ENCODE data around the gene PMPCA. TPM values are rescaled to one million over a fixed set of nuclear protein-coding genes. Genes with fewer than 3 reads are reported as not detected.

The PMPCA gene
- total RNA-seq, 4 donors from 2014 or later = 28.8 to 48.2 (median 39.0) TPM

GRCh38 chr9:136386018-136386417, 24.4 kb upstream of the PMPCA start:
- no peak for TF ChIP-seq CTCF (IDR thresholded peaks at IDR 0.05)
- TF ChIP-seq POLR2A (IDR thresholded peaks at IDR 0.05) = no peak
- Histone ChIP-seq H3K27me3 (no peaks in the 10 kb centered on the region), H3K27ac (no peak overlapping the region), H3K9me3 (no peaks in the 10 kb centered on the region), H3K4me3 (replicated peaks in 1 of 3) (no peak overlapping the region), H3K36me3 (peaks cover 24 to 67% of the 10 kb centered on the region in 2 donors), H3K4me1 (no peaks in the 10 kb centered on the region)
- no peak for DNase-seq
- intact Hi-C loops (cut with DNase I) = no loop called here
- 90 to 96% methylated on average over 13 of the region's 13 CpGs for WGBS, 2 donors

GRCh38 chr9:136387217-136387616, 23.2 kb upstream of the PMPCA start:
- H3K4me1 ChIP-seq = no peaks in the 10 kb centered on the region
- peaks cover 24 to 61% of the 10 kb centered on the region in 2 donors for H3K36me3 ChIP-seq
- no peaks in the 10 kb centered on the region for H3K27me3 ChIP-seq
- H3K27ac ChIP-seq = no peak overlapping the region
- TF ChIP-seq POLR2A (IDR thresholded peaks at IDR 0.05) = no peak
- TF ChIP-seq CTCF (IDR thresholded peaks at IDR 0.05) = no peak
- H3K9me3 ChIP-seq = no peaks in the 10 kb centered on the region
- intact Hi-C loops (cut with DNase I) = no loop called here
- DNase-seq = no peak
- H3K4me3 ChIP-seq (replicated peaks in 1 of 3) = no peak overlapping the region
- WGBS, 2 donors = 94 to 100% methylated on average over 4 to 13 of the region's 19 CpGs

GRCh38 chr9:136389396-136389795, 21.1 kb upstream of the PMPCA start:
- H3K4me3 ChIP-seq (replicated peaks in 1 of 3) = no peak overlapping the region
- DNase-seq = no peak
- H3K27ac ChIP-seq = no peak overlapping the region
- TF ChIP-seq CTCF (IDR thresholded peaks at IDR 0.05) (no peak), POLR2A (IDR thresholded peaks at IDR 0.05) (no peak)
- no peaks in the 10 kb centered on the region for H3K27me3 ChIP-seq
- H3K9me3 ChIP-seq = no peaks in the 10 kb centered on the region
- H3K36me3 ChIP-seq = peaks cover 25 to 62% of the 10 kb centered on the region in 2 donors
- WGBS, 2 donors = 90 to 91% methylated on average over 7 to 9 of the region's 14 CpGs
- H3K4me1 ChIP-seq = no peaks in the 10 kb centered on the region
- intact Hi-C loops (cut with DNase I) = no loop called here

- Histone ChIP-seq H3K4me3 (replicated peaks in 1 of 3) (no peak overlapping the region), H3K27ac (no peak overlapping the region), H3K36me3 (peaks cover 31 to 72% of the 10 kb centered on the region in 2 donors), H3K4me1 (no peaks in the 10 kb centered on the region), H3K9me3 (no peaks in the 10 kb centered on the region), H3K27me3 (no peaks in the 10 kb centered on the region)
- DNase-seq = no peak
- 86 to 94% methylated on average over 23 to 24 of the region's 28 CpGs for WGBS, 2 donors
- TF ChIP-seq POLR2A (IDR thresholded peaks at IDR 0.05) (no peak), CTCF (IDR thresholded peaks at IDR 0.05) (no peak)
- intact Hi-C loops (cut with DNase I) = no loop called here
Observed at GRCh38 chr9:136391737-136392537, 18.5 kb upstream of the PMPCA start.
